Smooth muscle cell (in vitro differentiated cells): ENCODE results near the gene ZNF628. TPM values are rescaled to one million over a fixed set of nuclear protein-coding genes. Genes with fewer than 3 reads are reported as not detected.

Source experiments
- DNase-seq: peaks from one replicate; lab custom pipeline; 2025; ENCODE audit not compliant: unreplicated experiment; lab: John Stamatoyannopoulos, UW
- H2AFZ ChIP-seq: fragments of 200-600 bp; sonication (generic); 2 replicates; pipeline ENCODE4 v1.6.0; 2016; ENCODE audit warnings: antibody characterized with exemption, low read depth, mild to moderate bottlenecking
- H3F3A ChIP-seq: fragments of 200-600 bp; sonication (generic); 2 replicates; pipeline ENCODE4 v1.6.0; 2017; ENCODE audit warnings: antibody characterized with exemption, low read depth
- H3K27ac ChIP-seq: fragments of 200-600 bp; sonication (generic); 2 replicates; pipeline ENCODE4 v1.5.1; 2016; ENCODE audit warnings: low read depth, mild to moderate bottlenecking
- H3K27me3 ChIP-seq: fragments of 200-600 bp; sonication (generic); 2 replicates; pipeline ENCODE4 v1.6.1; 2016; ENCODE audit warnings: low read depth, mild to moderate bottlenecking
- H3K36me3 ChIP-seq: fragments of 200-600 bp; sonication (generic); 2 replicates; pipeline ENCODE4 v1.5.1; 2016; ENCODE audit warnings: low read depth
- H3K4me1 ChIP-seq: fragments of 200-600 bp; sonication (generic); 2 replicates; pipeline ENCODE4 v1.5.1; 2016; ENCODE audit warnings: low read depth
- H3K4me2 ChIP-seq: fragments of 200-600 bp; sonication (generic); 2 replicates; pipeline ENCODE4 v1.6.0; 2016; ENCODE audit warnings: mild to moderate bottlenecking
- H3K4me3 ChIP-seq: fragments of 200-600 bp; sonication (generic); 2 replicates; pipeline ENCODE4 v1.5.1; 2016; ENCODE audit warnings: mild to moderate bottlenecking
- H3K79me2 ChIP-seq: fragments of 200-600 bp; sonication (generic); 2 replicates; pipeline ENCODE4 v1.6.0; 2016; ENCODE audit warnings: low read depth, mild to moderate bottlenecking
- H3K9ac ChIP-seq: fragments of 200-600 bp; sonication (generic); 2 replicates; pipeline ENCODE4 v1.6.0; 2016; ENCODE audit warnings: low read depth
- H3K9me3 ChIP-seq: fragments of 200-600 bp; sonication (generic); replicated peaks from 2 replicates; pipeline ENCODE4 v1.5.1; 2016; ENCODE audit warnings: low read depth
- H4K20me1 ChIP-seq: fragments of 200-600 bp; sonication (generic); 2 replicates; pipeline ENCODE4 v1.6.0; 2016; ENCODE audit warnings: low read depth
- WGBS: methylation state at CpG from one replicate; pipeline ENCODE4 v1.1.7; 2016; ENCODE audit warnings: low lambda C conversion rate; 5-methylcytosine and 5-hydroxymethylcytosine counted together
- polyA plus RNA-seq: library from polyadenylated mRNA; unstranded; fragments of >200 nt; fragmentation: Nextera tagmentation; extraction: Ambion mirVana; gene quantifications from 2 replicates; pipeline ENCODE4 v1.2.1, GENCODE V29; 2016
- total RNA-seq: library from RNA; depleted of rRNA; stranded (reverse); fragments of >200 nt; gene quantifications from 2 replicates; pipeline ENCODE4 v1.2.3, GENCODE V29; 2014
- TF ChIP-seq, protein P1 (sequence below): fragments of 200-600 bp; sonication (generic); IDR thresholded peaks from 2 replicates; pipeline ENCODE4 v1.5.1; 2017; ENCODE audit warnings: borderline replicate concordance, mild to moderate bottlenecking, antibody characterized with exemption; ENCODE audit not compliant: insufficient read depth, poor library complexity, severe bottlenecking

ZNF628 gene
- total and polyA plus RNA-seq, 2 experiments from 2014 or later: 1.3 to 2.6 TPM

DNA sequence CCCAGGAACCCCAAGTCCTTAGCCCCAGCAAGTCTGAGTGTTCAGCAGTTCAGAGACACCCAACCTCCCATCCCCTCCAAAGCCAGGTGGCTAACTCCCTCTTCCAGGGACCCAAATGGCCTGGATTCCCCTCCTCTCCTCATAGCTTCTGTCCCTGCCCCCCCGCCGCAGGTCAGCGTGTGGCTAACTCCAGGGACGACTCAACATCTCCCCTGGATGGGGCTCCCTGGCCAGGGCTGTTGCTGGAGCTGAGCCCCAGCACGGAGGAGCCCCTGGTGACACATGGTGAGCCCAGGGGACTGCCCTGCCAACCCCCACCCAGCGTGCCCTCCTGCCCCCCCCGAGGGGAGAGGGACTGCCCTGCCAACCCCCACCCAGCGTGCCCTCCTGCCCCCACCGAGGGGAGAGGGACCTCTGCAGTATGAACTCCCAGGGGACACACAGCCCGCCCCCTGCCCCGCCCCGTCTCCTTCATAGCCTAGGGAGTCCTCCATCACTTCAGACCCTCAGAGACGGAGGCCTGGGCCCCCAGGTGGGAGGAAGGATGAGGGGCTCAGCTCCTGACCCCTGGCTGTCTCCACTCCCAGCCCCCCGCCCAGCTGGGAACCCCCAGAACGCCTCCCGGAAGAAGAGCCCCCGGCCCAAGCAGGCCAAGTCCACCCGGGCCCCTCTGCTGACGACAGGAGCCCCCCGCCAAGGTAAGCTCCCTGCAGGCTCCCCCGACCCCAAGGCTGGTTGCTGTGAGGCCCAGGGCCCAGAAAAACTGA is 13.5 kb downstream of the ZNF628 start:
- Histone ChIP-seq H3K27ac (no peak overlapping the region), H3K9me3 (no peaks in the 10 kb centered on the region), H3K79me2 (peaks cover 7% of the 10 kb centered on the region), H3K36me3 (no peaks in the 10 kb centered on the region), H3F3A (peaks cover 12% of the 10 kb centered on the region), H3K27me3 (no peaks in the 10 kb centered on the region), H3K9ac (no peak overlapping the region), H3K4me3 (no peak overlapping the region), H3K4me2 (no peak overlapping the region), H4K20me1 (no peaks in the 10 kb centered on the region), H3K4me1 (peaks cover 32% of the 10 kb centered on the region), H2AFZ (no peak overlapping the region)
- TF ChIP-seq, protein P1, sequence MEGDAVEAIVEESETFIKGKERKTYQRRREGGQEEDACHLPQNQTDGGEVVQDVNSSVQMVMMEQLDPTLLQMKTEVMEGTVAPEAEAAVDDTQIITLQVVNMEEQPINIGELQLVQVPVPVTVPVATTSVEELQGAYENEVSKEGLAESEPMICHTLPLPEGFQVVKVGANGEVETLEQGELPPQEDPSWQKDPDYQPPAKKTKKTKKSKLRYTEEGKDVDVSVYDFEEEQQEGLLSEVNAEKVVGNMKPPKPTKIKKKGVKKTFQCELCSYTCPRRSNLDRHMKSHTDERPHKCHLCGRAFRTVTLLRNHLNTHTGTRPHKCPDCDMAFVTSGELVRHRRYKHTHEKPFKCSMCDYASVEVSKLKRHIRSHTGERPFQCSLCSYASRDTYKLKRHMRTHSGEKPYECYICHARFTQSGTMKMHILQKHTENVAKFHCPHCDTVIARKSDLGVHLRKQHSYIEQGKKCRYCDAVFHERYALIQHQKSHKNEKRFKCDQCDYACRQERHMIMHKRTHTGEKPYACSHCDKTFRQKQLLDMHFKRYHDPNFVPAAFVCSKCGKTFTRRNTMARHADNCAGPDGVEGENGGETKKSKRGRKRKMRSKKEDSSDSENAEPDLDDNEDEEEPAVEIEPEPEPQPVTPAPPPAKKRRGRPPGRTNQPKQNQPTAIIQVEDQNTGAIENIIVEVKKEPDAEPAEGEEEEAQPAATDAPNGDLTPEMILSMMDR: no peak
- DNase-seq: no peak
- WGBS: 94% methylated on average over 14 of the region's 21 CpGs

DNA sequence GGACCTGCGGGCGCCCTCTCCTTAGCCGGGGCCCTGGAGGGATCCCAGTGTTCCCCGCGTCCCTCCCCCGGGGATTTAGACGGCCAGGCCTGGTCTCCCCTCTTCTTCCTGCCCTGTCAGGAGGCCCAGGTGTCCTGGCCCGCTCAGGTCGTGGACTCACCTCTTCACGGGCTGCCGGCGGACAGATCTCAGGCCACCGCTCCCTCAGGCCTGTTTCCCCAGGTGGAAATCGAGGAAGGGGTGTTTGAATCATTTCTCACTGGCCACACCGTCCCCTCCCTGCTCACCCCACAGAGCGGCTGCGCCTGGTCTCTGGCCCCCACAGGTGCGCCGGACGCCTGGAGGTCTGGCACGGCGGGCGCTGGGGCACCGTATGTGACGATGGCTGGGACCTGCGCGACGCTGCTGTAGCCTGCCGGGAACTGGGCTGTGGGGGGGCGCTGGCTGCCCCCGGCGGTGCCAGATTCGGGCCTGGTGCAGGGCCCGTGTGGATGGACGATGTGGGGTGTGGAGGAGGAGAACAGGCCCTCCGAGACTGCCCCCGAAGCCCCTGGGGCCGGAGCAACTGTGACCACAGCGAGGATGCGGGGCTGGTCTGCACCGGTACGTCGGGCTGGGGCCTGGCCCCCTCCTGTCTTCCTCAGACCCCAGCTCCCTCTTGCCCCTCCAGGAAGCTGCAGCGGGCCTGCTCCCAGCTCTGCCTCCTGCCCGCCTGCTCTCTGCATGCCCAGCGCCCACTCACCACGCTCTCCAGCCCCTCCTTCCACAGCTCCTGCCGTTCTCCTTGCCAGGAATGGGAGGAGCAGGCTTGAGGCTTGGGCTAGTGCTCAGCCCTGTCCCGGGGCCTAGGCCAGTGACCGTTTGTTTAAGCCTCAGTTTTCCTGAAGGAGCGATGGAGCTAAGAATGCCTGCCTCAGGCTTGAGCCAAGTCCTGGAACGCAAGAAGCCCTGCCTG is 14.3 kb downstream of the ZNF628 start:
- no peak overlapping the region for H3K4me2 ChIP-seq
- no peaks in the 10 kb centered on the region for H3K36me3 ChIP-seq
- TF ChIP-seq, protein P1: no peak
- no peaks in the 10 kb centered on the region for H3K79me2 ChIP-seq
- 91% methylated on average over 52 of the region's 52 CpGs for WGBS
- H3K27ac ChIP-seq: no peak overlapping the region
- peaks cover 27% of the 10 kb centered on the region for H3K4me1 ChIP-seq
- H3K9me3 ChIP-seq: no peaks in the 10 kb centered on the region
- H2AFZ ChIP-seq: no peak overlapping the region
- H4K20me1 ChIP-seq: no peaks in the 10 kb centered on the region
- H3K4me3 ChIP-seq: no peak overlapping the region
- no peak for DNase-seq
- H3K27me3 ChIP-seq: no peaks in the 10 kb centered on the region
- no peak overlapping the region for H3K9ac ChIP-seq
- H3F3A ChIP-seq: peaks cover 5% of the 10 kb centered on the region

DNA sequence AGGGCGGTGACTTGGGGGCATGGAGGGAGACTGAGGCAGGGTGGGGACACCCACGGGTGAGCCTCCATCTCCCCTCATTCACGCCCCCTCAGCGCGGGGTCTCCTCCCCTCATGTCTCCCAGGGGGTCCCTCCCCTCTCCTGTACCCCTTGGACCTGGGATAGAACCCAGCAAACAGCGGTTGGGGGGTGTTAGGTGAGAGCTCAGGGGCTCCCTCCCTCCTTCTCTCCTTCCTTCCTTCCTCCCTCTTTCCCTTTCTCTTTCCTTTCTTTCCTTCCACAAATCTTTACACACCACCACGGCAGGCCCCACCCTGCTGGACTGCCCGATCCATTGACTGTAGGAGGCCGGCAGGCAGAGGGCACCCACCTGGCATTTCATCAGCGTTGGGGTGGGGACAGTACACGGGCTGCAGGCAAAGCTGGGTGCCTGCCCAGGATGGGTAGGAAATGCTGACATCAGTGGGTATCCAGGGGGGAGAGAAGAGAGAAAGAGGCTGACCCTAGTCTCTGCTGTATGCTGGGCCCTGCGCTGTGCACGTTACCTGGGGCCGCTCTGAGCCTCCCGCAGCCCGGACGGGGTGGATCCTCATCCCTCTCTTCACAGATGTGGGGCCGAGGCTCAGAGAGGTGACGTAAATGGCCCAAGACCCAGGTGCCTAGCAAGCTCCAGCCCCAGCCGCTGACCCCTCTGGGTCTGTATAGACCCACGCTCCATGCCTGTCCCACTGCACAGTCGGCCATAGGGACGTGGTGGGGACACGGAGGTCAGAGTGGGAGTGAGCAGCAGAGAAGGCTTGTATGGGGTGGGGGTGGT is 15.3 kb downstream of the ZNF628 start:
- WGBS: 89% methylated on average over 18 of the region's 24 CpGs
- Histone ChIP-seq H3F3A (no peaks in the 10 kb centered on the region), H3K27ac (no peak overlapping the region), H4K20me1 (no peaks in the 10 kb centered on the region), H3K9ac (no peak overlapping the region), H3K4me1 (peaks cover 17% of the 10 kb centered on the region), H3K27me3 (no peaks in the 10 kb centered on the region), H3K4me2 (no peak overlapping the region), H3K9me3 (no peaks in the 10 kb centered on the region), H3K36me3 (no peaks in the 10 kb centered on the region), H3K79me2 (no peaks in the 10 kb centered on the region), H3K4me3 (no peak overlapping the region), H2AFZ (no peak overlapping the region)
- no peak for DNase-seq
- TF ChIP-seq, protein P1: no peak
